ENCODE results near the gene UBE2J2.

DNA sequence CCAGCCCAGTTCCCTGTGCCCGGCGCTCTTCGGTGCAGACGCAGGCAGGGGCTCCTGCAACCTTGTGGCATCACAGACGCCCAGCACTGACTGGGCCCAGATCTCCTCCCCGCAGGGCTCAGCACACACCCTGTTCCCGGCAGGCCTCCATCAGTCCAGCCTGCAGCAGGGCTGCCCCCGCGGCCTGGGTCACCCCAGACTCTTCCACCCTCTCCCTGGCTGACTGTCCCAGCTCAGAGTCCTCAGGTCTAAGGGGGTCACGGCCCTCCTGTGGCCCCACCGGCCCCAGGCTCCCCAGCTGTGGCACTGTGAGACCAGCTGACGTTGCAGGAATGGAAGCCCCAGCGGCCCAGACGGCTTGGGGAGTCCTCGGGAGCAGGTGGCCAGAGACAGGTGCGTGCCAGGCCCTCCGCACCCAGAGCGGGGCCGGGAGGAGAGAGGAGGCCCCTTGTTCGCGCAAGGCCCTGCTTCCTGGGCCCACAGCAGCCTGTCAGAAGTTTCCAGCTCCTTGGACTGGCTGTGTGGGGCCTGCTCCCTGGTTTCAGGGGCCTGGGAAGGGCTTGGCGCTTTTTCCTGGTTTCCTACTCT lies 37.4 kb downstream of the UBE2J2 start:
- TF ChIP-seq, protein P1, sequence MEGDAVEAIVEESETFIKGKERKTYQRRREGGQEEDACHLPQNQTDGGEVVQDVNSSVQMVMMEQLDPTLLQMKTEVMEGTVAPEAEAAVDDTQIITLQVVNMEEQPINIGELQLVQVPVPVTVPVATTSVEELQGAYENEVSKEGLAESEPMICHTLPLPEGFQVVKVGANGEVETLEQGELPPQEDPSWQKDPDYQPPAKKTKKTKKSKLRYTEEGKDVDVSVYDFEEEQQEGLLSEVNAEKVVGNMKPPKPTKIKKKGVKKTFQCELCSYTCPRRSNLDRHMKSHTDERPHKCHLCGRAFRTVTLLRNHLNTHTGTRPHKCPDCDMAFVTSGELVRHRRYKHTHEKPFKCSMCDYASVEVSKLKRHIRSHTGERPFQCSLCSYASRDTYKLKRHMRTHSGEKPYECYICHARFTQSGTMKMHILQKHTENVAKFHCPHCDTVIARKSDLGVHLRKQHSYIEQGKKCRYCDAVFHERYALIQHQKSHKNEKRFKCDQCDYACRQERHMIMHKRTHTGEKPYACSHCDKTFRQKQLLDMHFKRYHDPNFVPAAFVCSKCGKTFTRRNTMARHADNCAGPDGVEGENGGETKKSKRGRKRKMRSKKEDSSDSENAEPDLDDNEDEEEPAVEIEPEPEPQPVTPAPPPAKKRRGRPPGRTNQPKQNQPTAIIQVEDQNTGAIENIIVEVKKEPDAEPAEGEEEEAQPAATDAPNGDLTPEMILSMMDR (IDR thresholded peaks at IDR 0.05) = no peak
- no peak for TF ChIP-seq POLR2AphosphoS5 (IDR thresholded peaks at IDR 0.05)

All from stomach (tissue), 4 donors.